DOHH2 (cell line): ENCODE results near the gene TBC1D2B.

Experiments
- H3F3A ChIP-seq: fragments of 200-600 bp; sonication (generic), shearing (Covaris generic); 2 replicates; pipeline ENCODE4 v1.6.0; 2016; ENCODE audit warnings: antibody characterized with exemption, mild to moderate bottlenecking; ENCODE audit not compliant: control insufficient read depth, insufficient read depth
- H3K27ac ChIP-seq: fragments of 200-600 bp; sonication (generic); 2 replicates; pipeline ENCODE4 v1.5.1; 2014; ENCODE audit warnings: low read depth, mild to moderate bottlenecking, low read length, moderate library complexity
- H3K27me3 ChIP-seq: fragments of 200-600 bp; sonication (generic); 2 replicates; pipeline ENCODE4 v1.6.1; 2014; ENCODE audit warnings: mild to moderate bottlenecking, low read length, mixed read lengths; ENCODE audit not compliant: control insufficient read depth
- H3K36me3 ChIP-seq: fragments of 200-600 bp; sonication (generic); 2 replicates; pipeline ENCODE4 v1.6.1; 2014; ENCODE audit warnings: mild to moderate bottlenecking, low read length, moderate library complexity, mixed read lengths; ENCODE audit not compliant: control insufficient read depth
- H3K4me1 ChIP-seq: fragments of 200-600 bp; sonication (generic); 2 replicates; pipeline ENCODE4 v1.6.1; 2014; ENCODE audit warnings: mild to moderate bottlenecking, low read length, mixed read lengths; ENCODE audit not compliant: control insufficient read depth
- H3K4me2 ChIP-seq: fragments of 200-600 bp; sonication (generic); 2 replicates; pipeline ENCODE4 v1.6.0; 2014; ENCODE audit warnings: mild to moderate bottlenecking, low read length, moderate library complexity
- H3K4me3 ChIP-seq: fragments of 200-600 bp; sonication (generic); 2 replicates; pipeline ENCODE4 v1.5.1; 2014; ENCODE audit warnings: mild to moderate bottlenecking, low read length, mixed read lengths
- H3K79me2 ChIP-seq: fragments of 200-600 bp; sonication (generic); 2 replicates; pipeline ENCODE4 v1.6.1; 2014; ENCODE audit warnings: mild to moderate bottlenecking, low read length, mixed read lengths; ENCODE audit not compliant: control insufficient read depth
- H3K9me2 ChIP-seq: fragments of 200-600 bp; sonication (generic); replicated peaks from 2 replicates; pipeline ENCODE4 v1.6.1; 2014; ENCODE audit warnings: mild to moderate bottlenecking, low read length, mixed read lengths; ENCODE audit not compliant: control insufficient read depth
- H3K9me3 ChIP-seq: fragments of 200-600 bp; sonication (generic); 2 replicates; pipeline ENCODE4 v1.6.1; 2014; ENCODE audit warnings: antibody characterized with exemption, low read length, mixed read lengths; ENCODE audit not compliant: control insufficient read depth, insufficient read depth
- H4K20me1 ChIP-seq: fragments of 200-600 bp; sonication (generic); 2 replicates; pipeline ENCODE4 v1.6.0; 2014; ENCODE audit warnings: low read depth, mild to moderate bottlenecking, antibody characterized with exemption, low read length, moderate library complexity; ENCODE audit not compliant: control insufficient read depth, insufficient read depth
- EZH2phosphoT487 ChIP-seq: fragments of 200-600 bp; sonication (generic); IDR thresholded peaks from 2 replicates; pipeline ENCODE4 v1.6.1; 2017; ENCODE audit warnings: borderline replicate concordance, mild to moderate bottlenecking, antibody characterized with exemption, low read length, moderate library complexity, mixed read lengths
- TF ChIP-seq, protein P1 (sequence below): fragments of 200-600 bp; sonication (generic); IDR thresholded peaks from one replicate; pipeline ENCODE4 v1.5.1; 2014; ENCODE audit warnings: antibody characterized with exemption, mild to moderate bottlenecking, low read depth, low read length; ENCODE audit not compliant: poor library complexity, severe bottlenecking

TBC1D2B gene

DNA sequence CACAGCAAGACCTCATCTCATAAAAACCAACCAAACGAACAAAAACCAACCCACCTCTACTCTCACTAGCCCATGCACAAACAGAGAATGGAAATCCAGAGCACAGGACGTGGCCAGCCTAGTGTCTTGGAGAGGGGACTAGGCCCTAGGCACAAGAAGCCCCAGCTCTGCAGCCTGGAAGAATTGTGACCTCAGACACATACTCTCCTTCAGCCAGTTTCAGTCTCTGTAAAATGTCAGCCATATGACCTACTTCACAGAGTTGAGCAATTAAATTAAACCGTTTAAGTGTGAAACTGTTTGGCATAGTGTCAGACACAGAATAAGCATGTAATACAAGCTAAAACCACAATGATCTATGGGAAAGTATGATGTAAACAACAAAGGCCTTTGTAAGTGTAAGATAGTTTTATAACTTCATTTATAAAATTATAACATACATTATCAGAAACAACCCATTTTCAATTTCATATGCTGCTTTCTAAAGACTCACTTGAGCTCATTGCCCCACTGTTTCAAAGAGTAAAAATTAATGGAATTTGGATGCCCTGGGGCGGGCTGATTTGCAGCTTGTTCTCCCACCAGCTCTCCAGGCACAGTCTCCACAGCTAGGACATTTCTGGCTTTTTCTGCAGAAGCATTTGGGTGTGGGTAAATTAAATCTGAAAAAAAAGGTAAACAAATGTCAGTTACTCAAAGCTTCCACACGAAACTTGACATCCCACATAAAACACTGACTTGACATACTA, 32.9 kb downstream of the TBC1D2B start:
- H3K9me3 ChIP-seq: no peaks in the 10 kb centered on the region
- H3K27me3 ChIP-seq: no peaks in the 10 kb centered on the region
- H3K4me1 ChIP-seq: no peaks in the 10 kb centered on the region
- no peaks in the 10 kb centered on the region for H3K79me2 ChIP-seq
- H3K27ac ChIP-seq: no peak overlapping the region
- TF ChIP-seq EZH2phosphoT487: no peak
- TF ChIP-seq, protein P1, sequence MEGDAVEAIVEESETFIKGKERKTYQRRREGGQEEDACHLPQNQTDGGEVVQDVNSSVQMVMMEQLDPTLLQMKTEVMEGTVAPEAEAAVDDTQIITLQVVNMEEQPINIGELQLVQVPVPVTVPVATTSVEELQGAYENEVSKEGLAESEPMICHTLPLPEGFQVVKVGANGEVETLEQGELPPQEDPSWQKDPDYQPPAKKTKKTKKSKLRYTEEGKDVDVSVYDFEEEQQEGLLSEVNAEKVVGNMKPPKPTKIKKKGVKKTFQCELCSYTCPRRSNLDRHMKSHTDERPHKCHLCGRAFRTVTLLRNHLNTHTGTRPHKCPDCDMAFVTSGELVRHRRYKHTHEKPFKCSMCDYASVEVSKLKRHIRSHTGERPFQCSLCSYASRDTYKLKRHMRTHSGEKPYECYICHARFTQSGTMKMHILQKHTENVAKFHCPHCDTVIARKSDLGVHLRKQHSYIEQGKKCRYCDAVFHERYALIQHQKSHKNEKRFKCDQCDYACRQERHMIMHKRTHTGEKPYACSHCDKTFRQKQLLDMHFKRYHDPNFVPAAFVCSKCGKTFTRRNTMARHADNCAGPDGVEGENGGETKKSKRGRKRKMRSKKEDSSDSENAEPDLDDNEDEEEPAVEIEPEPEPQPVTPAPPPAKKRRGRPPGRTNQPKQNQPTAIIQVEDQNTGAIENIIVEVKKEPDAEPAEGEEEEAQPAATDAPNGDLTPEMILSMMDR: no peak
- H3K36me3 ChIP-seq: peaks cover 6% of the 10 kb centered on the region; the same call in 1 of the 2 replicates
- H3K9me2 ChIP-seq: no peaks in the 10 kb centered on the region
- no peak overlapping the region for H3K4me2 ChIP-seq
- no peak overlapping the region for H3K4me3 ChIP-seq
- peaks cover 5% of the 10 kb centered on the region; the same call in 1 of the 2 replicates for H3F3A ChIP-seq
- H4K20me1 ChIP-seq: no peaks in the 10 kb centered on the region

DNA sequence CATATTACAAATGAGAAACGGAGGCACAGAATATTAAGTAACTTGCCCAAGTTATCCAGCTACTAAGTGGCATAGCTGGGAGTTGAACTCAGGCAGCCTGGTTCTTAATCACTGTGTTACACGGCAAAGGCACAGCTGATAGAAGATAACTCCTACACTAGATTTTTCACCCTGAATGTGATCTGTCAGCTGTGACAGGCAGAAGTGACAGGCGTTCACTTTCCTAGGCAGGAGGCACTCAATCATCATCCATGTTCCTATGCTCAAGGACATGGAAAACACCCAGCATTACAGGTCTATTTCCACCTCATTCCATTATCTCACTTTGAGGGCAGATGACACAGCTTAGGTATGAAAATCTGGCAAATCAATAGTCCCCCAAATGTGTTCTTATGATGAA, 35.6 kb downstream of the TBC1D2B start:
- Histone ChIP-seq H3K9me2 (no peaks in the 10 kb centered on the region), H4K20me1 (no peaks in the 10 kb centered on the region), H3K79me2 (no peaks in the 10 kb centered on the region), H3K27me3 (no peaks in the 10 kb centered on the region), H3K36me3 (peaks cover 6% of the 10 kb centered on the region; the same call in 1 of the 2 replicates), H3K9me3 (no peaks in the 10 kb centered on the region), H3F3A (peaks cover 5% of the 10 kb centered on the region; the same call in 1 of the 2 replicates), H3K4me2 (no peak overlapping the region), H3K4me1 (no peaks in the 10 kb centered on the region; the same call in 1 of the 2 replicates), H3K27ac (no peak overlapping the region), H3K4me3 (no peak overlapping the region)
- TF ChIP-seq EZH2phosphoT487: no peak
- TF ChIP-seq, protein P1: no peak

DNA sequence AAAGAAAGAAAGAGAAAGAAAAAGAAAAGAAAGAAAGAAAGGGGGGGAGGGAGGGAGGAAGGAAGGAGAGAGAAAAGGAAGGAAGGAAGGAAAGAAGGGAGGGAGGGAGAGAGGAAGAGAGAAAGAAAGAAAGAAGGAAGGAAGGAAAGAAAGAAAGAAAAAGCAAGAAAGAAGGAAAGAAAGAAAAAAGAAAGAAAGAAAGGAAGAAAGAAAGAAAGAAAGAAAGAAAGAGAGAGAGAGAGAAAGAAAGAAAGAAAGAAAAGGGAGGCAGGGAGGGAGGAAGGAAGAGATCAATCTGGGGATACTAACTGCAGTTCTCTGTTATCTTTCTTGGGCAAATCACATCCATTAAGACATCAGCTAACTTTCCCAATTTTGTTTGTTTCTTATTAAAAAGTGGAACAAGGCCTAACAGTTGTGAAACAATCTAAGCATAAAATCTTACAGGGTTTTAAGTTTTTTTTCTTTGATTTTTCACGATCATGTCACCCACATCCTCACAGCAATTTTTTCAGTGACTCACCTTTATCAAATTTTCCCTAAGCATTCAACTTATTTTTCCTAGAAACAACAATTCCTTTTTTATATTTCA, 36.8 kb downstream of the TBC1D2B start:
- H3K4me1 ChIP-seq: no peaks in the 10 kb centered on the region; the same call in 1 of the 2 replicates
- H3F3A ChIP-seq: peaks cover 5% of the 10 kb centered on the region; the same call in 1 of the 2 replicates
- no peaks in the 10 kb centered on the region for H3K9me3 ChIP-seq
- H3K4me3 ChIP-seq: no peak overlapping the region
- no peaks in the 10 kb centered on the region for H3K27me3 ChIP-seq
- no peak overlapping the region for H3K4me2 ChIP-seq
- H4K20me1 ChIP-seq: no peaks in the 10 kb centered on the region
- no peak overlapping the region for H3K27ac ChIP-seq
- H3K9me2 ChIP-seq: no peaks in the 10 kb centered on the region
- peaks cover 6% of the 10 kb centered on the region; the same call in 1 of the 2 replicates for H3K36me3 ChIP-seq
- no peak for TF ChIP-seq EZH2phosphoT487
- TF ChIP-seq, protein P1: no peak
- H3K79me2 ChIP-seq: no peaks in the 10 kb centered on the region
